Activated naive CD4-positive, alpha-beta T cell treated with Interleukin-2 at 50 U/mL for 16 hours (primary cell): ENCODE measurements around the gene MTHFR.

Experiments used
- DNase-seq: peaks from one replicate; pipeline ENCODE4 v3.0.0-alpha.2; 2020

The MTHFR gene

DNA sequence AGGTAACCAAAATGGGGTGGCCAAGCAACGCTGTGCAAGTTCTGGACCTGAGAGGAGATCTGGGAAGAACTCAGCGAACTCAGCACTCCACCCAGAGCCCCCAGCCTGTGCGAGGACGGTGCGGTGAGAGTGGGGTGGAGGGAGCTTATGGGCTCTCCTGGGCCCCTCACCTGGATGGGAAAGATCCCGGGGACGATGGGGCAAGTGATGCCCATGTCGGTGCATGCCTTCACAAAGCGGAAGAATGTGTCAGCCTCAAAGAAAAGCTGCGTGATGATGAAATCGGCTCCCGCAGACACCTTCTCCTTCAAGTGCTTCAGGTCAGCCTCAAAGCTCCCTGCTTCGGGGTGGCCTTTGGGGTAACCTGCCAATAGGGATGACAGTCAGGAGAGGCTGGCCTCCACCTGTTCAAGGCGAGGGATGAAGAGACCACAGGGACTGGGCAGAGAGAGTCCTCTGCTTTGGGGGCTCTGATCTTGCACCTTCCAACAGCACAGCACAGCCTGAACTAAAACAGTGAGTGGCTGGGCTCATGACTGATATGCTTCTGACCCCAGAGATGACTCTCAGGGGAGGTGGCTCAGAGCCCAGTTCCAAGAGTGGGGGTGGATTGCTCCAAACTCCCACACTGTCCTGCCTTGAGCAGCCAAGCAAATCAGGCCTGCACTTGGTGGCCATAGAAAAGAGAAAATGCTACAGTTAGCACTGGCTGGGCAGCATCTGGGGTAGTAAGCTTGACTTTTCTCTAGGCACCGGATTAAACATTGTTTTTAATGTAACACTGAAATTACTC lies 9.5 kb downstream of the MTHFR start:
- no peak for DNase-seq

DNA sequence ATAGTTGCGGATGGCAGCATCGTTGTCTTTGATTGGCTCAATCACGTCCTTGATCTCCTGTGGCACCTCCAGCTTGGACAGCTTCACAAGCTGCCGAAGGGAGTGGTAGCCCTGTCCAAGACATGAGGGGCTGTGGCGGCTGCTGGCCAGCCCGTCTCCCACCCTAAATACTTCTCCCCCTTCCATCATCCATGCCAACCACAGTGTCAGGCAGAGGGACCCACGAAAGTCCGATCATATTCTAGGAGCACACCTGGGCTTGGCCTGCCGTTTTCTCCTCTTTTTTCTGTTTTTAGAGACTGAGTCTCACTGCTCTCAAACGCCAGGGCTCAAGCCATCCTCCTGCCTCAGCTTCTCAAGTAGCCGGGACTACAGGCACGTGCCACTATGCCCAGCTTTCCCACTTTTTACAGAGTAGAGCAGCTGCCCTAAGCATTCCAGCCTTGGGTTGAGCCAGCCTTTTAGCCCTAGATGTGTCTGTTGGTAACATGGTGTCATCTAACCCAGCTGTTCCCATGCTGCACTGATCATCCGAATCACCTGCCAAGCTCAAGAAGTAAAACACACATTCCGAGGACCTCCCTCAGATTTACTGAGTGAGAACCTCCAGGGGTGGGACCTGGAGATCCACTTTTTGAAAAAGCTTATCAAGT lies 10.4 kb downstream of the MTHFR start:
- no peak for DNase-seq

- DNase-seq = no peak
These were observed 11.1 kb downstream of the MTHFR start for GRCh38 chr1:11794446-11795237.

DNA sequence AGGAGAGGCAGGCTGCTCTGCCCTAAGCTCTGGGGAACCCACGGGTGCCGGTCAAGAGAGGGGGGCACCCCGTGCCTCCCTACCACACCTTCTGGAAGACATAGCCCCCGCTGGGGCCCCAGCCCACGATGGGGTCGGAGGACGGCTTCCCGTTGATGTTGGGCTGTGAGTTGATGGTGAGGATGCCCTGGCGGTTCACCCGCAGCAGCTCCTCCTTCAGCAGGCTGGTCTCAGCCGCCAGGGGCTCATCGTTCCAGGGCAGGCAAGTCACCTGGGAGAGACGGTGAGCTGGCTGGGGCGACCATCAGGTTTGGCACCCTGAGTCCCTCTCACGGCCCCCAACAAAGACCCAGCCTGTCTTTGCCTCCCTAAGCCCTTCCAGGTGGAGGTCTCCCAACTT lies 11.9 kb downstream of the MTHFR start:
- no peak for DNase-seq

DNA sequence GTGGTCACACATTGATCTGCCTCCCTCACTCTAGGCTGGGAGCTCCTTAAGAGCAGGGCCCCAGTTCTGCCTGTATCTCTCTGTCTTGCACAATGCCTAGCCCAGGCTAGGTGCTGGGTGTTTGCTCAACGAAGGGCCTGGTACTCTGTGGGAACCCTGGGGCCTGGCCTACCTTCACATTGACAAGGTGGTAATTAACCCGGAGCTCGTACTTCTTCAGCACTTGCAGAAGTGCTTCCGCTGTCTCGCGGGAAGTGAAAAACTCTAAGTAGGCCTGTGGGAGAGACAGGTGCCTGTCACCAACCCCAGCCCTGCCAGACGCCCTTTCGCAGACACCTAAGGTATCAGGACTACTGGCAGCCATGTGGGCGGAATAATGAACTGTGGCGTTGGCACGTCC lies 13.7 kb downstream of the MTHFR start:
- DNase-seq = no peak

- no peak for DNase-seq
These were observed 14.7 kb downstream of the MTHFR start for GRCh38 chr1:11790880-11791715.

- no peak for DNase-seq
These were observed 15.5 kb downstream of the MTHFR start for GRCh38 chr1:11790101-11790879.

- no peak for DNase-seq
These were observed 16.4 kb downstream of the MTHFR start for GRCh38 chr1:11789126-11790067.

GRCh38 chr1:11788549-11789053 lies 17.2 kb downstream of the MTHFR start:
- no peak for DNase-seq

GRCh38 chr1:11787804-11788436 lies 17.8 kb downstream of the MTHFR start:
- DNase-seq = no peak

DNA sequence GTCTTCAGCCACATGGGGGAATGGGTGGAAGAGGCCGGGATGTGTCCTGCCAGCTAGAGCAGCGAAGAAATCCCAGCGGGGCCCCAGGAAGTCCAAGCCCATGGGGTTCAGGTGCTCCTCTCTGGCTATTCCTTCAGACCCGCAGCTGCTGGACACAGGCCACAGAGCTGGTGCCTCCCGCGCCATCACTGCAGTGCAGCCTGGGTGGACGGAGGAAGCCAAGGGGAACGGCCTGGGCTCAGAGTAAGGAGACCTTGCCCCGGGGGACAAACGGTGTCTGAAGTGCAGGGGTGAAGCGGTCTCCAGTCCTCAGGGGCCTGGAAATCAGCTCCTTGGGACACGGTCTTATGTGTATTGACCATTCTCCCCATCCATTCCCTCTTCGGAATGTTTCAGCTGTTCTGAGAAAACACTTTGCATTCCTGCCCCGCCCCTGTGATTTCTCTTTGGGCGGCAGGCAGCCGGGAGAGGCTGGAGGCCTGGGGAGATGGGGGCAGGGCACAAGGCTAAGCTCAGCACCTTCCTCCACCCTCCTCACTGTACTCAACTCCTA lies 18.4 kb downstream of the MTHFR start:
- no peak for DNase-seq

GRCh38 chr1:11786168-11786567 lies 19.6 kb downstream of the MTHFR start:
- no peak for DNase-seq

DNA sequence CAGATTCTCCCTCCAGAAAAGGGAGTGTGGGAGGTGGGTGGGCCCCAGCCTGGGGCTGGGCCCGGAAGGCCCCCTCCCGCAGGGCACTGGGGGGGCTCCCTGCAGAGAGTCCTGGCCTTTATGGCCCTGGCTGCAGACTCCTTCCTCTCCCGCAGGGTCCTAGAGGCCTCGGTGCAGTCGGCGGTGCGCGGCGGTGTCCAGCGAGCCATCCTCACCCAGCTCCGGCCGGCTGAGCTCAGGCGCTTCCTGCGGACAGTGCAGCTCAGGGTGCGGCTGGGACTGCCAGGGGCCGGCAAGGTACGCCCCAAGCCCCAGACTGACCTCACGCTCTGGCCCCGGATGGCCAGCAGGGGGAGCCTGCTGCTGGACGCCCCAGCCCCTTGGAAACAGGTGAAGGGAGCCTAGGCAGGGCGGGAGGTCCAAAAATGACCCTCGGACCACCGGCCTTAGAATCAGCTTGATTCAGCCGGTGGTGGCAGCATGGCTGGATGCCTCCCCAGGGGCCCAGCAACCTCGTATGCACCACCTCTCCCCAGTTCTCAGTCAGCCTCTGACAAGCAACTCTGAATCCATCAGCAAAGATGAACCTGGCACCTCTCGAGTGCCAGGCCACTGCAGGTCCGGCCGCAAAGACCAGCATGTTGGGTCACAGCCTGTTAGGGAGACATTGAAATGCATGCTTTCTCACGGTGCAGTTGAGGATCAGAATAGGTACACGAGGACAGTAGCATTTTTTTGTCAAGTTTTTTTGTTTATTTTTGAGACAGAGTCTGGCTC lies 20.6 kb downstream of the MTHFR start:
- DNase-seq = peak; percentile 51

GRCh38 chr1:11784256-11784992 lies 21.3 kb downstream of the MTHFR start:
- no peak for DNase-seq

GRCh38 chr1:11783556-11783955 lies 22.2 kb downstream of the MTHFR start:
- DNase-seq = no peak

GRCh38 chr1:11782127-11782708 lies 23.5 kb downstream of the MTHFR start:
- DNase-seq = no peak

DNA sequence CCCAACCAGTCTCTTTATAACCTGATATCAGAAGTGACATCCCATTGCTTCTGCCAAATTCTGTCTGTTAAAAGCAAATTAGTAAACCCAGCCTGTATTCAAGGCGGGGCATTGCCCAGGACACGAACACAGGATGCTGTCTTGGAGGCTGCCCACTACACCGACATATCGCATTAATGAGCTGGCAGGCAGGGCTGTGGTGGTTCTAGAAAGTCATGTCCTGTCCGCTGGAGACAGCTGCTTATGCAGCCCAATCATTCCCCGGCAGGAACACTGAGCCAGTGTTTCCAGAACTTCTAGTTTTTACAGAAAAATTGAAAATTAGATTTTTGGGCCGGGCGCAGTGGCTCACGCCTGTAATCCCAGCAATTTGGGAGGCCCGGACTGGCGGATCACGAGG lies 24.5 kb downstream of the MTHFR start:
- DNase-seq = no peak
